SK-MEL-5 (cell line): Measurements from ENCODE around the gene C2CD4C. TPM values are rescaled to one million over a fixed set of nuclear protein-coding genes. Genes with fewer than 3 reads are reported as not detected.
"Not testable (repeated sequence)": the region's sequence is repeated elsewhere in the genome, so short reads cannot be mapped to it uniquely, and the experiment has no call there.

Experiments
- DNase-seq: peaks from one replicate; pipeline ENCODE4 v3.0.0-alpha.2; 2016; ENCODE audit warnings: low read depth, low spot score
- in situ Hi-C: cut with HindIII; loops from 2 replicates; pipeline ENCODE4 v1.10.0; 2016; ENCODE audit warnings: low sequenced_read_pairs, high pct_unique_total_duplicates, low pct_unique_long_range_greater_than_20kb
- total RNA-seq: library from RNA; depleted of rRNA; stranded (reverse); fragments of >200 nt; shearing (Covaris generic); gene quantifications from 2 replicates; pipeline ENCODE4 v1.2.3, GENCODE V29; 2014

The C2CD4C gene
- total RNA-seq, 1 experiment from 2014 or later, result 1.1 TPM

DNA sequence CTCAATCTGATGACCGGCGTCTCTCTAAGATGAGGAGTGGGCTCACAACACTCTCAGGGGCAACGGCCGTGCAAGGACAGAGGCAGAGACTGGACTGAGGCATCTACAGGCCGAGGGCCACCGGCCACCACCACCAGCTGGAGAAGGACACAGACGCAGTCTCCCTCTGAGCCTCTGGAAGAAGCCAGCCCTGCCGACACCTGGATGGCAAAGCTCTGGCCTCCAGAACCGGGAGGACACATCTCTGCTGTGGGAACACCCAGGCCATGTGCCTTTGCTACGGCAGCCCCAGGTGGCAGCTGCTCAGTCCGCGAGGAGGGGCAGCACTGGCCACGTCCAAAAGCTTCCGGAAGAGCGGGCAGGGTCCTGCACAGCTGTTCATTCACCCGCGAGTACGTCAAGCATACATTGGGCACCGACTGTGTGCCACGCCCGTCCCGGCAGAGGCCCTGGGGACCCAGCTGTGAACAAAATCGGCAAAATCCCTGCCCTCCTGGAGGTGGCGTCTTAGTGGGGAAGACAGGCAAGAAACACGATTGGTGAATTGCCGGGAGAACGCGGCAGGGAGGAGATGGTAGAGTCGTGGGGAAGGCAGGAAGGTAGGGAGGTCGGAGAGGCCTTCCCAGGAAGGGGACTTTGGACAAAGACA, 17.1 kb downstream of the C2CD4C start:
- DNase-seq, result no peak
- in situ Hi-C loops, result no loop called here

DNA sequence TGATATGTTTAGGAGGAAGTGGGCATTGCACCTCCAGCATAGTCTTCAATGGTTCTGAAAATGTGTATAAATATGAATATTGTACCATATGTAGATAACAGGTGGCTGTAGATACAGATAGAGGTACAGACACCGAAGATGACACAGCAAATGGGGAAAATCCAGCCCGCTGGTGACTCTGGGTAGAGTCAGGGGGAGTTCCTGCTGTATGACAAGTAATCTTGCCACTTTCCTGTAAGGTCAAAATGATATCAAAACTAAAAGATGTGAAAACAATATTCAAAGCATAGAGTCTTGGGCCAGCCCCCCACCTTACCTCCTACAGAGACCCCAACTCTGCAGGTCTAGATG, 17.8 kb downstream of the C2CD4C start:
- in situ Hi-C loops, result no loop called here
- no peak for DNase-seq

DNA sequence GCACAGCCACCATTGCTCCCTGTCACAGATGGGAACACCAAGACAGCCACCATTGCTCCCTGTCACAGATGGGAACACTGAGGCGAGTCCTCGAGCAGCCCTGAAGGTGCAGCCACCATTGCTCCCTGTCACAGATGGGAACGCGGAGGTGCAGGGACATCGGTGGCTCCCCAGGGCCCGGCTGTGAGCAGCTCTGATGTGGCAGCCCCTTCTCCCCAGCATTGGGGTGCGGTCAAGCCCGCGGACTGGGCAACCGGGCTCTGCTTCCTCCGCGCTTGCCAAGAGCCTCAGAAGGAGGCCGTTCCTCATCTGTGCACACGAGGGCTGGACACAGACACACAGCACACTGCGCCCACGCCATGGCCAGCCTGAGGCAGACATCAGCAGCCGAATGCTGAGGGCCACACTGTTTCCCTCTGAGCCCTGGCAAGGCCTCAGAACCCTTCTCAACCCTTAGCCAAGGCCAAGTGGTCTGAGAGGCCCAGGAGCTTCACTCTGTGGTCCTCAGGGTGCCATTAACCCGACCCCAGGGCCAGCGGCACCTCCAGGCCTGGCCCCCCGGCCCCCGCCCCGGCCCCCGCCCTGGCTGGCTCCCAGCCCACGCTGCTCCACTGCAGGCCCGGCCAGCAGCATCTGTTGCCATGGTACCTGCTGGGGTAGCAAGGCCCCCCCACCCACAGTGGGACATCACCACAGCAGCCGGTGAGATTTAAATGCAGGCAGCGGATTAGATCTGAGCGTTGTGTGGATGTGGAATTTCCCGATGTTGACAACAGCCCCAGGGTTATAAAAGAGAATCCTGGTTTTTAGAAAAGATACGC, 18.4 kb downstream of the C2CD4C start:
- in situ Hi-C loops, result no loop called here
- DNase-seq, result no peak

DNA sequence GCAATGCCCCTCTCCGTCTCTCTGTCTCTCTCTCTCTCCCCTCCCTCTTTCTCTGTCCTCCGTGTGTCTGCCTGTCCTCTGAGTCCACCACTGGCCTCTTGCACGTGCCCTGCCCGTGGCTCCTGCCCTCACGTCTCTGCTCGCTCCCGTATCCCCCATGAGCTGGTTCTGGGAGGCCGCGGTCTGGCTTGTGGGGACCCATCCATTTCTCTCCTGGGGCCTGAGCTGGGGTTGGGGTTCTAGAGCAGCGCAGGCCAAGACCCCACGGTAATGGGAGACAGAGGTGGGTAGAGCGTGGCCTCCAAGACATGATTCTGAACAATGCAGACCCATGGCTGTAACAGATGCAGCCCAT, 19.0 kb downstream of the C2CD4C start:
- in situ Hi-C loops, result no loop called here
- no peak for DNase-seq

DNA sequence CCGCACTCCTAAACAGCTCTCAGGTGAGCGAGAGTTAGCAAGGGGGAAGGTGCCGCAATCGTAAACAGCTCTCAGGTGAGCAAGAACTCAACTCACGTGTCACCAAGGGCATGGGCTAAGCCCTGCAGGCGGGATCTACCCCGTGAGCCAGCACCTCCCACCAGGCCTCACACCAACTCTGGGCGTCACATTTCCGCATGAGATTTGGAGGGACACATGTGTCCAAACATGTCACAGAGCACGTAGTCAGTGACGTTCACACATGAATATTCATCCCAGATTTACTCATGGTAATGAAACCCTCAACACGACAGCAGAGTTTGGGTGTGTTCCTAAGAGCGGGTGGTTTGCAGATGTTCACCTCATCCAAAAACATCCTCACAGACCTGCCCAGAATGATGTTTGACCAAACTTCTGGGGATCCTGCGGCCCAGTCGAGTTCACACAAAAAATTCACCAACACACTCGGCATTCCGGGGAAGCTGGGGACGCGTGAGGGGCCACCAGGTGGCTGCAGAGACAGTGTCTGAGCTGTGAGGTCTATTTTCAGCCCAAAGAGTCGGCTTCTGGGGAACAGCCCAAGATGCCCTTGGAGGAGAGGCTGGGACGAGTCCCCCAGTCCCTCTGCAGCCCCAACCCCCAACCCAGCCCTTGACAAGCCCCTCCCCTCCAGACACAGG, 19.6 kb downstream of the C2CD4C start:
- in situ Hi-C loops, result no loop called here
- DNase-seq, result no peak

DNA sequence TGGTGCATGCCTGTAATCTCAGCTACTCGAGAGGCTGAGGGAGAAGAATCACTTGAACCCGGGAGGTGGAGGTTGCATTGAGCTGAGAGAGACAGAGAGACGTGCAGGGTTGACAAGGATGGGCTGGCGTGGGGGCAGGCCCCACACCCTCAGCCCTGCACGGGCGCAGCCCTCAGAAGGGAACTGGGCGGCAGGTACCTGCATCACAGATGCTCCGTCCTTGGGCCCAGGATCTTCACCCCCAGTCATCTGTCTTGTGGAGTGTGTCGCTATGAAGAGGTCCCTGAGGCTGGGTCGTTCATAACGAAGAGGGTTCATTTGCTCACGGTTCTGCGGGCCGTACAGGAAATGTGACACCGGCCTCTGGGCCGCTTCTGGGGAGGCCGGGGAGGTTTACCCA, 20.3 kb downstream of the C2CD4C start:
- no peak for DNase-seq
- in situ Hi-C loops, result no loop called here

DNA sequence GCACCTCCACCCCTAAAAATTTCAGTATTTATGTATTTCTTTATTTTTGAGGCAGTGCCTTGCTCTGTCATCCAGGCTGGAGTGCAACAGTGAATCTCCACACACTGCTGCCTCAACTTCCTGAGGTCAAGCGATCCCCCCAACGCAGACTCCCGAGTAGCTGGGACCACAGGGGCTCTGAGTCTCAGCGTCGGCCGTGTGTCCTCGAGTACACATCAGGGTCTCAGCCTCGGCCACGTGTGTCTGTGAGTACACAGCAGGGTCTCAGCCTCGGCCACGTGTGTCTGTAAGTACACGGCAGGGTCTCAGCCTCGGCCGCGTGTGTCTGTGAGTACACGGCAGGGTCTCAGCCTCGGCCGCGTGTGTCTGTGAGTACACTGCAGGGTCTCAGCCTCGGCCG, 21.2 kb downstream of the C2CD4C start:
- in situ Hi-C loops, result no loop called here
- no peak for DNase-seq

DNA sequence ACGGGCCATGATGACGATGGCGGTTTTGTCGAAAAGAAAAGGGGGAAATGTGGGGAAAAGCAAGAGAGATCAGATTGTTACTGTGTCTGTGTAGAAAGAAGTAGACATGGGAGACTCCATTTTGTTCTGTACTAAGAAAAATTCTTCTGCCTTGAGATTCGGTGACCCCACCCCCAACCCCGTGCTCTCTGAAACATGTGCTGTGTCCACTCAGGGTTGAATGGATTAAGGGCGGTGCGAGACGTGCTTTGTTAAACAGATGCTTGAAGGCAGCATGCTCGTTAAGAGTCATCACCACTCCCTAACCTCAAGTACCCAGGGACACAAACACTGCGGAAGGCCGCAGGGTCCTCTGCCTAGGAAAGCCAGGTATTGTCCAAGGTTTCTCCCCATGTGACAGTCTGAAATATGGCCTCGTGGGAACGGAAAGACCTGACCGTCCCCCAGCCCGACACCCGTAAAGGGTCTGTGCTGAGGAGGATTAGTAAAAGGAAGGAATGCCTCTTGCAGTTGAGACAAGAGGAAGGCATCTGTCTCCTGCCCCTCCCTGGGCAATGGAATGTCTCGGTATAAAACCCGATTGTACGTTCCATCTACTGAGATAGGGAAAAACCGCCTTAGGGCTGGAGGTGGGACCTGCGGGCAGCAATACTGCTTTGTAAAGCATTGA, 22.2 kb downstream of the C2CD4C start:
- DNase-seq, in situ Hi-C loops: not testable (repeated sequence)

DNA sequence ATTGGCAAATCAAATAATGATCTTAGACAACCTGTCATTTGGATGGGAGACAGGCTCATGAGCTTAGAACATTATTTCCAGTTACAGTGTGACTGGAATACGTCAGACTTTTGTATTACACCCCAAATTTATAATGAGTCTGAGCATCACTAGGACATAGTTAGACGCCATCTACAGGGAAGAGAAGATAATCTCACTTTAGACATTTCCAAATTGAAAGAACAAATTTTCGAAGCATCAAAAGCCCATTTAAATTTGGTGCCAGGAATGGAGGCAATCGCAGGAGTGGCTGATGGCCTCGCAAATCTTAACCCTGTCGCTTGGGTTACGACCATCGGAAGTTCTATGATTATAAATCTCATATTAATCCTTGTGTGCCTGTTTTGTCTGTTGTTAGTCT, 22.8 kb downstream of the C2CD4C start:
- DNase-seq, in situ Hi-C loops: not testable (repeated sequence)

DNA sequence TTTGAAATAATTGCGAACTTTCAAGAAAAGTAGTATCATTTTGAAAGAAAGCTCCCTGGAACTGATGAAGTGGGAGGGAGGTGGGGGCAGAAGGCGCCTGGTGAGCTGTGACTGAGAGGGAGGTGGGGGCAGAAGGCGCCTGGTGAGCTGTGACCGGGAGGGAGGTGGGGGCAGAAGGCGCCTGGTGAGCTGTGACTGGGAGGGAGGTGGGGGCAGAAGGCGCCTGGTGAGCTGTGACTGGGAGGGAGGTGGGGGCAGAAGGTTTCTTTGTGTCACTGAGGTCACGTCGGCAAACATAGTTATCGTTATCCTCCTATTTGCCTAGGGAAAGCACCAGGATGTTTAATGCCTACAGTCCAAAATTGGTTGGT, 24.2 kb downstream of the C2CD4C start:
- in situ Hi-C loops, result no loop called here
- DNase-seq, result no peak

DNA sequence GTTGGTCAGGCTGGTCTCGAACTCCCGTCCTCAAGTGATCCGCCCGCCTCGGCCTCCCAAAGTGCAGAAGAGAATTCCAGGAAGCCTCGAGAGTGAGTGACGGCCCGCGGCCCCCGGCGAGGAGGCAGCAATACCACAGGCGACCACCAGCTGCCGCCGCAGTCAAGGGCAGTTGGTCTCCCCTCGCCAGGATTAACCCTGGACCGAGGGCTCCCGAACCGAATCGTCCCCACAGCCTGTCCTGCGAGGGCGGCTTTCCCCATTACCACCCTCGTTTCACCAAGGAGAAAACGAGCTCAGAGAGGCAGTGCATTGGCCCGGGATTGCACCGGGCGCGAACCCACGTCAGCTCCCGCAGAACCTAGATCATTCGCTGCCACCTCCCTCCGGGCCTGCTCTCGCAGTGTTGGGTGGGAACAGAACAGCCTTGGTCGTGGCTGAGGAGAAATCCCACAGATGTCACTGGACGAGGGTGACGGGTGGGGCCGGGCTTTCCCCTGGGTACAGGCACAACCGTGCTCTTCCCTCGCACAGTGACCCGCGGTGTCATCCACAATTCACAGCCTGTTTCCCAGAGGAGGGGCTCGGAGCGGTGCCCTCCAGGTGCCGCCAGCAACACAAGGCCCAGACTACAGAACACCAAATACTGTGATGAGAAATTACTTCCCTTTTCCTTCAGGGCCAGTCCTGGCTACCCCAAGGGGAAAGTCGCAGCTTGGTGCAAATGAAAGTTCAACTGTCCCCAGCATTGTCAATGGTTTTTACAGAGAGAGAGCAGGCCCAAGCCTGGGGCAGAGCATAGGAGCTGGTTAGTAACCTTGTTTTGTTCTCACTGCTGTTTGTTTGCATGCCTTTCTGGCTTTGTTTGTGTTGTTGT, 24.8 kb downstream of the C2CD4C start:
- in situ Hi-C loops, result no loop called here
- DNase-seq, result no peak

DNA sequence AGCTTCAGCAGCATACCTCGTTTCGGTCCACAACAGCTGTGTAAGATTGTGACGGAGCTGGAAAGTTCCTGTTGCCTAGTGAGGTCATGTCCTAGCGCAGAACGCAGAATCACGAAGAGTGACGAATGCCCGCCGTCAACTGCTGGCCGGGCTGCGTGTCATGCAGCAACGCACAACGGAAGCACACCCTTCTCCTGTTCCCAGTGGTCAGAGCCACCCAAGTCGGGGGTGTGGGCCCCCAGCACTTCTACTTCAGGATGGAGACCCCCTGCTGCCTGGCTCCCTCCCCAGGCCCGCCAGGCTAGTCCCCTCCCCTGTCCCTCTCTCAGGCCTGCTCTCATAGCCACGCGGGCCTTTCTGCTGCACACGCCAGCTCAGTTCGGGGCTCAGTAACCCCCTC, 25.9 kb downstream of the C2CD4C start:
- in situ Hi-C loops, result no loop called here
- DNase-seq, result no peak

DNA sequence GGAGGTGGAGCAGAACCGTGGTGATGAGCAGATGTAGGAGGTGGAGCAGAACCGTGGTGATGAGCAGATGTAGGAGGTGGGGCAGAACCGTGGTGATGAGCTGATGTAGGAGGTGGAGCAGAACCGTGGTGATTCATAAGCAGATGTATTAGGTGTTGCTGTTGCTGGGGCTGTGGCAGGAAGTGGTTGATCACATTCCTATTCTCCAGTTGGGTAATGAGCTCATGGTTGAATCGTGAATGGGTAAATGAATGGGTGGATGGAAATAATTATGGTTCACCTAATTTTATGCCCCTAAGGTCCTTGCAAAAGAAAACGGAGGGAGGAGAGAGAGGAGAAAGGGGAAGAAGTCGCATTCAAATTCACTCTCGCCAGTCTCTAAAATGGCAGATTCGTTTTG, 26.4 kb downstream of the C2CD4C start:
- not testable (repeated sequence) for DNase-seq

DNA sequence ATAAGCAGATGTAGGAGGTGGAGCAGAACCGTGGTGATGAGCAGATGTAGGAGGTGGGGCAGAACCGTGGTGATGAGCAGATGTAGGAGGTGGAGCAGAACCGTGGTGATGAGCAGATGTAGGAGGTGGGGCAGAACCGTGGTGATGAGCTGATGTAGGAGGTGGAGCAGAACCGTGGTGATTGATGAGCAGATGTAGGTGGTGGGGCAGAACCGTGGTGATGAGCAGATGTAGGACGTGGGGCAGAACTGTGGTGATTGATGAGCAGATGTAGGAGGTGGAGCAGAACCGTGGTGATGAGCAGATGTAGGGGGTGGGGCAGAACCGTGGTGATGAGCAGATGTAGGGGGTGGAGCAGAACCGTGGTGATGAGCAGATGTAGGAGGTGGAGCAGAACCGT, 27.0 kb downstream of the C2CD4C start:
- DNase-seq, in situ Hi-C loops: not testable (repeated sequence)

More for the DNA sequence above, 26.4 kb downstream of the C2CD4C start:
- in situ Hi-C loops, result not testable (repeated sequence)

DNA sequence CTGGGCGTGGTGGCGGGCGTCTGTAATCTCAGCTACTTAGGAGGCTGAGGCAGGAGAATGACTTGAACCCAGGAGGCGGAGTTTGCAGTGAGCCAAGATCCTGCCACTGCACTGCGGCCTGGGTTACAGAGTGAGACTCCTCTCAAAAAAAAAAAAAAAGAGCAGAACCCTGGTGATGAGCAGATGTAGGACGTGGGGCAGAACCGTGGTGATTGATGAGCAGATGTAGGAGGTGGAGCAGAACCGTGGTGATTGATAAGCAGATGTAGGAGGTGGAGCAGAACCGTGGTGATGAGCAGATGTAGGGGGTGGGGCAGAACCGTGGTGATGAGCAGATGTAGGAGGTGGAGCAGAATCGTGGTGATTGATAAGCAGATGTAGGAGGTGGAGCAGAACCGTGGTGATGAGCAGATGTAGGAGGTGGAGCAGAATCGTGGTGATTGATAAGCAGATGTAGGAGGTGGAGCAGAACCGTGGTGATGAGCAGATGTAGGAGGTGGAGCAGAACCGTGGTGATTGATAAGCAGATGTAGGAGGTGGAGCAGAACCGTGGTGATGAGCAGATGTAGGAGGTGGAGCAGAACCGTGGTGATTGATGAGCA, 28.2 kb downstream of the C2CD4C start:
- in situ Hi-C loops, result not testable (repeated sequence)

DNA sequence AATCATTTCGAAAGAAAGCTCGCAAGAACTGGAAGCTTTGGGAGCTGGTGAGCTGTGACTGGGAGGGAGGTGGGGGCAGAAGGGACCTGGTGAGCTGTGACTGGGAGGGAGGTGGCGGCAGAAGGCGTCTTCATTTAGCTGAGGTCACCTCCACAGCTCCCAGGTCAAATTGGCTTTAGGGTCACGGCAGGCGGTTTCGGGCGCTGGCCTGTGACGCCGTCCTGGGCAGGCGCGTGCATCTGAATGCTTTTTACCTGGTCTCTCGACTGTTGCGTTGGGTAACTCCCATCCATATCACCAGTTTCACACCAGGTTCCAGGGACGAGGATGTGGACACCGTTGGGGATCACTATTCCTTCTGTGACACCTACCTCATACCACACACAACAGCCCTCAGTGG, 29.2 kb downstream of the C2CD4C start:
- in situ Hi-C loops, result no loop called here

More for the DNA sequence above, 28.2 kb downstream of the C2CD4C start:
- DNase-seq, result not testable (repeated sequence)

DNA sequence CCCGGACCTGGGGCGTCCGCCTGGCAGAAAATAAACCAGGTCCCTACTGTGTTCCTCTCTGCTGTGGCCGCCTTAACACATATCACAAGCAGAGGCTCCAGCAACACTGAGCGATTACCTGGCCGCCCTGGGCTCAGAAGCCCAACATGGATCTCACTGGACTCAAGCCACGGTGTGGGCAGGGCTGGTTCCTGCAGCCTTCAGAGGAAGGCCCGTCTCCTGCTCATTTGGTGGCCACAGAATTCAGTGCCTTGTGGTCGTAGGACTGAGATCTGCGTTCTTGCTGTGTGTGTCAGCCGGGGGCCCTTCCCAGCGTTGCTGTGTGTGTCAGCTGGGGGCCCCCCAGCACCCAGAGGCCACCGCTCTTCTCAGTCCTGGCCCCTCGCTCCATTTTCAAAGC, 30.2 kb downstream of the C2CD4C start:
- no peak for DNase-seq
- in situ Hi-C loops, result no loop called here

More for the DNA sequence above, 29.2 kb downstream of the C2CD4C start:
- no peak for DNase-seq
